ENCODE results near the gene DOLPP1.
"Not testable (repeated sequence)": the region's sequence is repeated elsewhere in the genome, so short reads cannot be mapped to it uniquely, and the experiment has no call there.

The DOLPP1 gene

DNA sequence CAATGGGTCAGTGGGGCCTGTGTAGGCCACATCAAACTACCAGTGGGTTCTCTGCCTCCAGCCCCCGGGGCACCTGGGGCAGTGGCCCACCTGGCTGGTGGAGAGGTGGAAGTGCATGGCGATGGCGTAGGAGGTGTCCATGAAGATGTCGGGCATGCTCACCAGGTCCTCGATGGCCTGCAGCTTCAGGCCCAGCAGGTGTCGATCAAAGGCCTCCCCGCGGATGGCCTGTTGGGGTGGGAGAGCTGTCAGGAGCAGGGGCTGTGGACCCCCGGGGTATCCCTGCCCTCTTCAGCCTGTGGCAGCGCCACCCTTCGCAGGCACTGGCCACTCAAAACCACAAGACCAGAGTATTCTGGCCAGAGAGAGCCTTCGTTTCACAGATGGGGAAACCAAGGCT, 15.0 kb downstream of the DOLPP1 start:
- no peak for DNase-seq

DNA sequence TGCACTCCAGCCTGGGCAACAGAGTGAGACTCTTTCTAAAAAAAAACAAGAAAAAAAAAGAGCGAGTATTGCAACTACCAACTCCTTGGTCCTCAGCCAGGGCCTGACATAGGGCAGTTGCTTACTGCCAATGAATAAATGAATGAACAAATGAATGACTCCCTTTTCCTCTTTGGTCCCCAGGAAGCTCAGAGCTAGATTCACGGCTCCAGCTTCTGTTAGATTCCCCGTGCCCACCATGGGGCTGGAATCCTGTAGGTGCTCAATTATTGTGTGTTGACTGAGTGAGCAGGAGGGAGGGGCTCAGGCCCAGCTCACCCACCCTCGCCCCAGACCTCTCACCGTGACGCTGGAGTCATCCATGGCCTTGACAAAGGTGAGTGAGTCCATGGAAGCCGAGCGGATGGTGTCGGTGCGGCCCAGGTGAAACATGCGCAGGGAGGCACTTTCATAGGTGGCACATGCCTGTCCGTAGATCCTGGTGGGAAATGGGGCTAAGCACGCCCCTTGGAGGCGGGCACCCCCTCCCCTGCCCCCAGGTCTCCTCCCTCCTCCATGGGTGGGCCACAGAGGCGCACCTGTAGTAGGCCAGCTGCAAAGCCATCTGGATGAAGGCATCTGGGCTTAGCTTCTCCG, 16.9 kb downstream of the DOLPP1 start:
- no peak for DNase-seq

DNA sequence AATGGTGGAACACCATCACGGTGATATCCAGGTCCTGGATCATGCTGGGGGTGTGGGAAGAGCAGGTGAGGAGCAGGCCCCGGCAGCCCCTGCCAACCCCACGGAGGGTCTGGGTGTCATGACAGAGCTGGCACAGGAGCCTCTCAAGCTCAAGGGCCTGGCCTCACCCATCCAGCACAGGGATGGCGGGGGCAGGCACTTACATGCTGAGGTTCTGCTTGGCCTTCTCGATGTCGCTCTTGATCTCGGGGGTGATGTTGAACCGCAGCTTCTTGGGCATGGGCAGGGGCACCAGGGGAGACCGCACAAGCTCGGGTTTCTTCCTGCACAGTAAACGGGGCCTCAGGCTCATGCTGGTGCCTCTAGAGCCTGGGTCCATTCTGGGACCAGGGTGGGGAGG, 17.4 kb downstream of the DOLPP1 start:
- no peak for DNase-seq

DNA sequence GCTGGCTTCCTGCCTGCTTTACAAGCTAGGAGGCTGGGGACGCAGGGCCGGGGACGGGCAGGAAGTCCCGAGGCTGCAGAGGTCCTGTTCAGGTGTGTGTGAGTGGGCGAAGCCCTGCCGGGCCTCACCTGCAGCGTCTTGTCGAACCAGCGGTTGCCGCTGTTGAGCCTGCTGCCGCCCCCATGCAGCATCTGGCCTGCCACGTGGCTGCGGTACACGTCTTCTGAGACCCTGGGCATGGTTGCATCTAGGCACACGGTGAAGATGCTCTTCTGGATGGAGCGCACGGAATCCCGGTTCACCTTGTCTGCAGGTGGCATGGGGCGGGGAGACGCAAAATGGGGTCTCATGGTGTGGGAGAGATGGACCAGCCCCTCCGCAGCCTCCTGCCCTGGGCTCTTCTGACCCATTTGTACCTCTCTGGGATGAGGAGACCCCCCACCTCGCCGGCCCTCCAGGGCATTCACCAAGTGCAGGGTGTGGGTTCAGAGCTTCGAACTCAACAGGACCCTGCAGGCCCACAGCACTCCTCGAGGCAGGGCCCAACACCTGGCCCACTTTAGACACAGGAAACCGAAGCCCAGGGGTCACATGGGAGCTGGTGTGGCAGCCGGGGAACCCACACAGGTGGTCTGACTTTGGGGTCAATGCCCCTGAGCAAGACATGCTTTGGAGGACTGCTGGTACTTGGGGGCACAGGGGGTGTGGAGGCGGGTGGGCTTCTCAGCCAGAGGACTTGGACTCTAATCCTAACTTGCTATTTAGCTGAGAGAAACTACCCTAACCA, 19.7 kb downstream of the DOLPP1 start:
- no peak for DNase-seq

DNA sequence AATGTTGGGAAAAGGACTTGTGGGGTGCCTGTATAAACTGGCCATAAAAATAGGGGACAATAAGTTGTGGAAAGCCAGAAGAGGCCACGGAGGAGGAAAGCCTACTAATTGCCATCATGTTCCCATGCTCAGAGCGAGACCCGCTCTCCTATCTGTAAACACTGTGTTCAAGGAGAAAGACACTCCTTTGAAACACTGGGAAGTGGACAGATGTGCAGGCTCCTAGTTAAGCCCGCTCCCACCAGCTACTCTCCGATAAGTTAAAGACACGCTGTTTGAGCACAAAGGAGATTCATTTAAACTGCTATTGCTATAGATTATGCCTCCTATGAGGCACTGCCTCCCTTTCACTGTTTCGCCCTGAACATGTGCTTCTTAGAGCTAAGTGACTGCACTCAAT, 20.4 kb downstream of the DOLPP1 start:
- no peak for DNase-seq

- DNase-seq, result no peak
These were observed 21.2 kb downstream of the DOLPP1 start for GRCh38 chr9:129102095-129102525.

GRCh38 chr9:129102791-129103594, 22.1 kb downstream of the DOLPP1 start:
- no peak for DNase-seq

DNA sequence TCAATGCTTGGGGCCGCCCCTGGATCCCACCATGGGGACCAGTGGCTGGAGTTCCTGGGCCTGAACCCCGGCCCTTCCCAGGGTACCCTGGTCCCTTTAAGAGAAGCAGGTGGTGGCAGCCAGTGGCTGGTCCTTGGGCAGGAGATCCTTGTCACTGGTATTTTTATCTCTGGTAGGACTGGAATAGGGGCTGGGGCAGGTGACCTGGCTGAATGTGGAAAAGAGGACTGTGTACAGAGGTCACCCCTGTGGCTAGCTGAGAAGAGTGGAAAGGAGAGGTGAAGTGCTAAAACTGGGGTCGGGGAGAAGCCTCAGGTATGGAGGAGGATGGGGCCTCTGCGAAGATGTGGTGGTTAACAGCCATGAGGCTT, 22.7 kb downstream of the DOLPP1 start:
- DNase-seq, result no peak

DNA sequence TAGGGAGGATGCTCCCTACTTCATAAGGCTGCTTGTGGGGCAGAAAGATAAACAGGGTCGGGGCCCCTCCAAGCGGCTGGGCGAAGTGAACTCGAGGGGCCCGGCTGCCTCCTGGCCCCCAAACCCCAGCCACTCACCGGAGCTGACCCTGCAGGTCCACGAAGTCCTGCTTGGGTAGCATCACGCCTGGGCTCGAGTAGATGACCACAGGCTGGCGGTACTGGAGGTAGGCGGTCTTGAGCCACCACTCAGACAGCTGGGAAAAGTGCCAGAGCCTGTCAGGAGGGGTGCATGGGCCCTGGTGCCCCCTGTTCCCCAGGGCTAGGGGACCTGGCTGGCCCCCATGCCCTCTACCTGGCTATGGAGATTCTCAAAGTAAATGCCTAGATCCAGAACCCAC, 23.1 kb downstream of the DOLPP1 start:
- no peak for DNase-seq

DNA sequence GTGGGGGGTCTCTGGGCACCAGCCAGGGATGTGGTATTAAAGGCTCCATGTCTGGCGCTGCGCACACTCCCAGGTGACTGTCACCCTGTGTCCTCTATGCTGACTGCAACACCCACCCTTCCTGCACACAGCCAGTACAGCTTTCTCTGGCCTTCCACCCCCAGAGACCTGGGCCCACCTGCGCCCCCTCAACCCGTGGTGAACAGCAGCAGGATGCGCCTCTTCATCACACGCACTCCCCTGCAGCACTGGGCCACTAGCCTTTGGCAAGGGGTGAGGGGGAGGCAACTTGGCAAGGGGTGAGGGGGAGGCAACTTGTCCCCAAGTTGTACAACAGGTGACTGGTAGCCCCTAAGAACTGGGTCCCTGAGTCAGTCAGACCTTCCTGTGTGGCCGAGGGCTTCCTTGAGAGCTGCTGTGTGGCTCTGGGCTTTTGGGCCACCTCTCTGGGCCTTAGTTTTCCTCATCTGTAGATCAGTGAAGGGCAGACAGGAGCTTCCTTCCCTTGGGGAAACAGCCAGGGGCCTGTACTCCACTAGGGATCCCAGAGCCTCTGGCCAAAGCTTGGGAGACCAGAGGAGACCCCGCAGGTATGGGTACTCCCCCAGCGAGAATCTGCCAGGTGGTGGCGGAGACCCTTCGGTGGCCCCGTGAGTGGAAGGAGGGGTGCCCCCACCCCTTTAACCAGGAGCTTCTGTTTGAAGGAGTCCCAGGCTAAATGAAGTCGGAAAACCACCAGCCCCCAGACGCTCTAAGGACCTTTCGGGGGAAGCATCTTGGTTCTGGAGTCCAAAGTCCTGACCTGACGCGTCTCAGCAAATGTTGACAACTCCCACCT, 25.2 kb downstream of the DOLPP1 start:
- DNase-seq, result no peak

DNA sequence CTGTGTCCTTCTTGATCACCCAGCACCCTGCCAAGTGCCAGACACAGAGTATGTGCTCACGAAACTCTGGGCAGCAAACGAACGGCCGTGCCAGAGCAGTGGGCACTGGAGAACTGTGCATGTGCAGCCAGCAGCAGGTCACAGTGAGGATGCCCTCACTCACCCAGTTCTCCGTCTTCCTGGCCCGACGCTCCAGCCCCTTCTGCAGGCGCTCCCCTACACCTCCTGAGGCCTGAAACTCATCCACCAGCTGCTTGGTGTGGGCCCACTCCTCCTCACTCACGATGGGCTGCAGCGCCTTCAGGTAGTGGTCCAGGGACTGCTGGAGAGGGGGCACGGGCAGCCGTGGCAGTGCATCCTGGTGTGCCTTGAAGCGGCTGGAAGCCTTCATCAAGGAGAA, 26.7 kb downstream of the DOLPP1 start:
- DNase-seq, result no peak

DNA sequence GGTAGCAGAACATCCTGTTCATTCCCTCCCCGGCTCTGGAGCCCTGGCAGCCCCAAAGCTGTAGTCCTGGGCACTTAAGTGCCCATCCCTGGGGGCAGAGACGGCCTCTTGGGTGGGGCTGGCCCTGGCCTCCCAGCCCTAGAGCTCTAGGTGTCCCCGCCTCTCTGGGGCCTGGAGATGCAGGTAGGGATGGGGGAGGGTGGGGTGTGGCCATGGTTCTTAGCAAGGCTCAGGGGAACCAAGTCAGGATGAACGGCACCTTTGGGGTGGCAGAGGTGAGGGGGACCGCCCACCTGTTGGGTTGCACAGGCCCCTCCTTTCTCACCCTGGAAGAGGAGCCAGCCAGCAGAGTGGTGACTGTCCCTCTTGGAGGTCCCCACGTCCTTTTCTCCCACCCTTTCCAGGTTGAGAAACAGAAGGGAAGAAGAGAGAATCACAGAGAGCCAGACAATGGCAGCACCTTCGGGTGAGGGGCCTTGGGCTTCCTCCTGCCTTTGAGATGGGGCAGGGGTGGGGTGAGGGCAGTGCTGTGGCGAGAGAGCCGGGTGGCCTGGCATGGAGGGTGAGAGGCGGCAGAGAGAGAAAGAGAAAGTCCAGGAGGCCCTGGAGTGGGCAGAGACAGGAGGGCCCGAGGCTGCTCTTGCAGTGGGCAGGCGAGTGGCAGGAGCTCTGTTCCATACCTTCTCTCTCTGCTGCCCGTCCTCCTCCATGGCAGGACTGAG, 27.3 kb downstream of the DOLPP1 start:
- DNase-seq, result no peak

GRCh38 chr9:129108805-129109536, 28.1 kb downstream of the DOLPP1 start:
- DNase-seq, result no peak

GRCh38 chr9:129109537-129109903, 28.6 kb downstream of the DOLPP1 start:
- no peak for DNase-seq

- DNase-seq, result no peak
These were observed 29.2 kb downstream of the DOLPP1 start for GRCh38 chr9:129109952-129110739.

DNA sequence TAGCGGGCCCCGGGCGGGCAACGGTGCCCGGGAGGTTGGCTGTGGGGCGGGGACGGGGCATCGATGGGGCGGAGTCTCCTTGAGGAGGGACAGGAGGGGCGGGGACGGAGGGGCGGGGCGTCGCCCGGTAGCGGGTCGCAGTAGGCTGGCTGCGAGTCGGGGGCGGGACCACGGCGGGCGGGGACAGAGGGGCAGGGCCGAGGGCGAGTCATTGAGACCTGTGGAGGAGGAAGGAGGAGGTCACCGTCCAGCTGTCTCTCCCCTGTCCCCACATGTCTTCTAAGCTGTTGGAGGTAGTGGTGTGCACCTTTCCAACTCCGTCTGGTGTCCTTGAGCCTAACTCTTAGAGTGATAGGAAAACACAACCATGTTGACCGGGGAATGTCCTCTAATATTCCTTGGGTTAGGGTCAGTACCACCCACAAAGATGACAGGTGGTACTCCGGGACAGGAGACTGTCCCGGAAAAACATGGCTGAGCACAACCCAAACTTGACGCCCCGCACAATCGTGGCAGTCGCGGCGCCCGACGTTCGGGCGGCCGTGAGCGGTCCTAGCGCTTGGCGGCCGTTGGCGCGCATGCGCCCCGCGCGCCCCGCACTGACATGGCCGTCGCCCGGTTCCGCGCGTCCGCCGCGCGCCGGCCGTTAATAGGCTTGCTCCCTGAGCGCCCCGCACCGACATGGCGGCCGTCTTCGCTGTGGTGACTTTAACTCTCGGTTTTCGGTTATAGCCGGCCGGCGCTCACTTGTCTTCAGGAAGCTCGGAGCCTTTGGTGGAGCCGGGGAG, 30.0 kb downstream of the DOLPP1 start, which contains the start of the genes CRAT and PTPA:
Gene CRAT, minus strand, starts transcription at position 54 of the 788 bp plus-strand sequence. CDS start 284 bp downstream, outside the sequence.
Gene PTPA, plus strand, starts transcription at position 676 of the 788 bp plus-strand sequence. CDS start 186 bp downstream, outside the sequence.
- DNase-seq, result peak; percentile 89

GRCh38 chr9:129111528-129112151, 30.7 kb downstream of the DOLPP1 start:
- DNase-seq, result no peak

DNA sequence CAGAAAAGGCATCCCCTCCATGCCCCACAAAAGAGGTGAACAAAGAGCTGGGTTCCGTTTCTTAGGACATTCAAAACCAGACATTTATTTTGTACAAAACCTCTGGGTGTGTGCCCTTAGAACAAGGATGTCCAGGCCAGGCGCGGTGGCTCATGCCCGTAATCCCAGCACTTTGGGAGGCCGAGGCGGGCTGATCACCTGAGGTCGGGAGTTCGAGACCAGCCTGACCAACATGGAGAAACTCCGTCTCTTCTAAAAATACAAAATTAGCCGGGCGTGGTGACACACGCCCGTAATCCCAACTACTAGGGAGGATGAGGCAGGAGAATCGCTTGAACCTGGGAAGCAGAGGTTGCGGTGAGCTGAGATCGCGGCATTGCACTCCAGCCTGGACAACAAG, 31.6 kb downstream of the DOLPP1 start:
- DNase-seq, result not testable (repeated sequence)

All from central memory CD4-positive, alpha-beta T cell (primary cell).